COLO668 (cell line): ENCODE measurements around the gene SF3B2.
"Not testable (repeated sequence)": the region's sequence is repeated elsewhere in the genome, so short reads cannot be mapped to it uniquely, and the experiment has no call there.

Experiments used
- DNase-seq: peaks from one replicate; lab custom pipeline; 2025; ENCODE audit not compliant: unreplicated experiment; lab: John Stamatoyannopoulos, UW

Gene SF3B2

DNA sequence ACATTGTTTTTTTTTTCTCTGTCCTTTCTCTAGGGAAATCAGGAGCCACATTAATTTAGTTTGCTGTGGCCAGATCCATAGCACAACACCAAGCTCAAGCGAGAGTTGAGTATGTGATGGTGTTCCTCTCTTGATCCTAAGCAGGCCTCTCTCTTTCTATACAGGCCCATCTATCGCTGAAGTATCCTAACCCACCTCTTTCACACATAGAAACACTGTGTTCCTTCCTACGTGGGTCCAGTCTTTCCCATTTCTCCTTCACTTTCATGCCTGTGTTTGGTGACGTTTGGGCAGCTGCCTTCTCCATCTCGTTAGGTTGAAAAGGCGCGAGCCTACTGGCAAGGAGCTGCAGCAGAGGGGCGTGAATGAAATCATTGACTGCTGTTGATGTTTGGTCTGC lies 20.4 kb downstream of the SF3B2 start:
- no peak for DNase-seq

DNA sequence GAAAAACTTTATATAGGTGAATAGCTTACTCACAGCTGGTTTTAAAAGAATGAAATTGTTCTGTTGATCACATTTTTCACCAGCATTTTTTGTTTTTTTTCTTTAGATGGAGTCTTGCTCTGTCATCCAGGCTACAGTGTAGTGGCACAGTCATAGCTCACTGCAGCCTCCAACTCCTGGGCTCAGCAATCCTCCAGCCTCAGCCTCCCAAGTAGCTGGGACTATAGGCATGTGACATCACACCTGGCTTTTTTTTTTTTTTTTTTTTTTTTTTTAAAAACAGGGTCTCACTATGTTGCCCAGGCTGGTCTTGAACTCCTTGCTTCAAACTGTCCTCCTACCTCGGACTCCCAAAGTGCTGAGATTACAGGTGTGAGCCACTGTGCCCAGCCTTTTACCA lies 21.5 kb downstream of the SF3B2 start:
- no peak for DNase-seq

DNA sequence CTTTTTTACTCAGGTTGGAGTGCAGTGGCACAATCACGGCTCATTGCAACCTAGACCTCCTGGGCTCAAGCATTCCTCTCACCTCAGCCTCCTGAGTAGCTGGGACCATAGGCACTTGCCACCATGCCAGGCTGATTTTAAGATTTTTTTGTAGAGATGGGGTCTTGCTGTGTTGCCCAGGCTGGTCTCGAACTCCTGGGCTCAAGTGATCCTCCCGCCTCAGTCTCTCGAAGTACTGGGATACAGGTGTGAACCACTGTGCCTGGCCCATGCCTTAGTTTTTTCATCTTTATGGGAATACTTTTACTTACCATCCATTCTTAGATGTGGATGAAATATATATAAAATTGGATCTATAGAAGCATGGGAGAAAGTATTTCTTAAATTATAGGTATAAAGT lies 23.1 kb downstream of the SF3B2 start:
- no peak for DNase-seq

DNA sequence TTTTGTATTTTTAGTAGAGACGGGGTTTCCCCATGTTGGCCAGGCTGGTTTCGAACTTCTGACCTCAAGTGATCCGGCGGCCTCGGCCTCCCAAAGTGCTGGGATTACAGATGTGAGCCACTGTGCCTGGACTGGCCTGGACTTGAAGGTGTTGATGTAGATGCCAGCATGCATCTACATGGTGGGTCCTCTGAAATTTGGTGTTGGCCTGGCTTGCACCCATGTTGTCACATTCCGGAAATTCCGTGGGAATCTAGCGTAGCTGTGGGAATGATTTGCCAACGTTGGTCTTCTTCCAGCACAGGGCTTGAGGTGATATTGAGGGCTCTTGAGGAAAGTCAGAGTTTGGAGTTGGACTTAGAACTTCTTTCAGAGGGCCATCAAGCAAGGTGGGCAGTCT lies 24.4 kb downstream of the SF3B2 start:
- no peak for DNase-seq

DNA sequence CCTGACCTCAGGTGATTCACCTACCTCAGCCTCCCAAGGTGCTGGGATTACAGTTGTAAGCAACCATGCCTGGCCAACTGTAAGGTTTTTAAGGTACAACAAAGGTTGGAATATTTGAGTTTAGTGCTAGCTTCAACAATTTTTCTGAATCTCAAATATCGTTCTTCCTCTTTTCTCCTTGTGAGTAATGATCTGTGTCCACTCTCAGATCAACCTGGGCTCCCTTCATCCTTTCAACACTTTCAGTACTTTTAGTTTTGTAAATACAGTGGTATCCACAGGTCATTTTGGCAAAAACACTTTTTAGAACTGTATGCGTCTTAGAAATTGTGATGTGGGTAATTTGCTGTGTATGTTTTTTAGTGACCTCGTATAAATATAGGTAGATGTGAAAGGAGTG lies 25.8 kb downstream of the SF3B2 start:
- DNase-seq, result no peak

DNA sequence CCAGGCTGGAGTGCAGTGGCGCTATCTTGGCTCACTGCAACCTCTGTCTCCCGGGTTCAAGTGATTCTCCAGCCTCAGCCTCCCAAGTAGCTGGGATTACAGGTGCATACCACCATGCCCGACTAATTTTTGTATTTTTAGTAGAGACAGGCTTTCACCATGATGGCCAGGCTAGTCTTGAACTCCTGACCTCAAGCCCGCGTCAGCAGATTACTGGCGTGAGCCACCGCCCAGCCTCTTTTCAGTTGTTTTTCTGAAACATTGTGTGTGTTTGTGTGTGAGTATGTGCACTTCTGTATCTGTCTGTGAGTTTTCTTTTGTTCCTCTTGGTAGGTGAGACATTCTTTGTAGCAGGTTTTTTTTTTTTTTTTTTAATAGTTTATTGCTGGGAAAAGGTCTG lies 26.8 kb downstream of the SF3B2 start:
- not testable (repeated sequence) for DNase-seq

DNA sequence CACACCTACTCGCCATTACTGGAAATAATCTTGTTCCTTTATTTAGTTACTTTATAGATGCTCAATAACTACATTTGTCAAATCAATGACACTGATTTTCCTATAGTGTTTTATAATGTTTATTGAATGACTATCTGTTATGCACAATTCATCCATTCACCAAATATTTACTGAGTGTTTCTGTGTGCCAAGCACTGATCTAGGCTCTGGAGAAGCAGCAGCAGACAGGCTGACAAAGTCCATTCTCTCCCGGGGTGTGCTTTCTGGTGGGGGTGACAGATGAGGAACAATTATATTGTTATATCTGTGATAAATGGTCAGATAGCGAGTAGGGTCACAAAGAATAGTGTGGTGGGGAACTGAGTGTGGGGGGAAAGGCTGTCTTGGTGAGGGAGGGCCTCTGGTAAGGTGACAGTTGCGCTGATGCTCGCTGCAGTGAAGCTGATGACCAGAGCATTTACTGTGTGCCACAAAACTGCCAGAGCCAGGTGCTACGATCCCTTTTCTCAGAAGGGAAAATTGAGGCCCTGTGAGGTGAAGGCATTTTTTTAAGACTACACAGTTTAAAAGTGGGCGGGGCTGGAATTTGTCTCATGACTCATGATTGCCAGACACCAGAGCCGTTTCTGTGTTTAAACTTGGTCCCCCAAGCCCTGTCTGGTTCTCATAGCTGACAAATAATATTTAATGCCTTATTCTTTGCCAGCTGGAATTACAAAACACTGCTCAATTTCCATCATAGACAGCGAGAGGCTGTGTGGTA lies 28.1 kb downstream of the SF3B2 start:
- no peak for DNase-seq

DNA sequence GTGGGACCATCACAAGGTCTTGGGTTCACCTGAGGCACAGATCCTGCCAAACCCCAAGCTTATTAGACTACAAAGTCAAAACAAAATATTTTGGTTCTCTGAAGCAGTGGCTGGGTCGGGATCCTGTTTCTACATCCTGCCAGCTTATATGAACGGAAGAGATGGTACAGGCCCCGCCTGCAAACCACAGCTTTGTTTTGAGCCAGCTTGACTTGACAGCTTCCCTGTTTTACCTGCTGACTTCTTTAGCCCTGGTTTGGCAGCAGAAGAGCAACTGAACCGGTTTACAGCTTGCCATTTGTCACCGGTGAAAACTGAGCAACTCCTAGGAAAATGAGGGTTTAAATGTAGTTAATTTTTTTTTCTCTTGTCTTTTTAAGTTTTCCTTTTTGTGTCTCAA lies 29.3 kb downstream of the SF3B2 start:
- peak; percentile 64 for DNase-seq

DNA sequence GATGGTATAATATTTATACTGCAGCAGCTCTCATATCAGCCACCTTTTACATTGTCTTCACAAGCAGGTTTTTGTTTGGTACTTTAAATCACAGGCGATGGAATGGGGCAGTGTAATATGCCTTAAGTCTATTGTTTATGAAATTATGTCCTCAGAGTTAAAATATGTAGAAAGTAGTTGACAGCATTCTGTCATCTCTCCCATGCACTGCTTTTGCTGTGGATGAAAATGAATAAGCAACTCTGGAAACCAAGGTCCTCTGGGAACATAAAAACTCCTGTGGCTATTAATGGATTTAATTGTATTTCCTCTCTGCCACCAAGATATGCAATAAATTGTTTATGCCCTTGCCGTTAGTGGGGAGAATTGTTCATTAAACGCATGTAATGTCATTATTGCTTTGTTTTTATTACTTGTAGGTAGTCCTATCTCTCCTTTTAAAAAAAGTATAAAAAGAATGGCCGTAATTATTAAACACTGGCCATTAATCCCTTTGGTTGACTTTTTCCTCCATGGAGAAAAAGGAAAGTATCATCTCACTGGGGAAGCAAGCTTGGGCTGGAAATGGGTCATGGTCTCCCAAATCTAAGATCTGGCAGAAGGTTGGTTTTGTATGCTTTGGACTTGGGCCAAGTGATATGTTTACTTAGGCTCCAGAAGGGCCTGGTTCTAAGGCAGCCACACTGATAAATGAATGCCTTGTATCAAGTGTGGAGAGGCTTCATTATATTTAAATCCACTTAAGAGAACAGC lies 31.0 kb downstream of the SF3B2 start:
- peak; percentile 28 for DNase-seq

DNA sequence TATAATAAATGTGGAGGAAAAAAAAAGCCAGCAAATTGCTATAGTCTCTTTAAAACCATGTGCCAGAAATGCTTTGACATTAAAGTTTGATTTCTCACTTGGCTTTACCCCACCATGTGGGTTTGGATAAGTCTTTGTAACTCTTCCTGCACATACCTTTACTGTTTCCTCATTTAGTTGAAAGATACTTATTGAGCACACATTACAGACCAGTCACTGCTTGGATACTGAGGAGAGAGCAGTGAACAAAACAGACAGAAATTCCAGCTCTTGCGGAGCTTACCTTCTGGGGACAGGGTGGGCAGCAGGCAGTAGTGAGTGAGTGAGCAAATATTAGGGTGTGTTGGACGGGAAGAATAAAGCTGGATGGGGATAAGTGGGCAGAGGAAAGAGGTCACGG lies 31.6 kb downstream of the SF3B2 start:
- DNase-seq, result no peak

DNA sequence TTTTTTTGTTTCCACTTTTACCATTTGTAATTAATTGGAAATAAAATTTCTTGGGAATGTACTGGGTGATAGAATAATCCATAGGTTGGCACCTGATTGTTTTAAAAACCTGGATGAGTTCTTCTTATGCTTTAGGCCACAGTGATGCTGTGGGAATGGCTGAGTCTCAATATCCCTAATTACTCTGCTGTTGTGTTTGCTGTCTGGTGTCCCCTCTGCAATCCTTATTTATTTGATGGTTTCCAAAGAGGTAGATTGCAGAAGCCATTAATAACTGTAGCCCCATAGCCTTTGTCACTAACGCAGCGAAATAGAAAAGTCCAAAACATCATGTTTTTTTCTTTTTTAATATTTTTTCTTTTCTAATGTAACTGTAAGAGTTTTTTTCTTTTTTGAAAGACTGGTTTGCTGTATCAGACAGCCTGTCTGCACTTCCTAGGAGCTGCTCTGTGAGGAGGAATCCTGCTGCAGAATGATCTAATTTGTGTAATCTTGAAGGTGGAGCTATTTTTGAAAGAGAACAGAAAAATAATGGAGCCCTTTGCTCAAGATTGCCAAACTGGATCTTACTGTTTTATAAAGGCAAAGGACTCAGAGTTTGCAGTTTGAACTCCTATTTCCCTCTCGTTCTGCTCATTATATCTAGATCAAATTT lies 32.8 kb downstream of the SF3B2 start:
- no peak for DNase-seq

DNA sequence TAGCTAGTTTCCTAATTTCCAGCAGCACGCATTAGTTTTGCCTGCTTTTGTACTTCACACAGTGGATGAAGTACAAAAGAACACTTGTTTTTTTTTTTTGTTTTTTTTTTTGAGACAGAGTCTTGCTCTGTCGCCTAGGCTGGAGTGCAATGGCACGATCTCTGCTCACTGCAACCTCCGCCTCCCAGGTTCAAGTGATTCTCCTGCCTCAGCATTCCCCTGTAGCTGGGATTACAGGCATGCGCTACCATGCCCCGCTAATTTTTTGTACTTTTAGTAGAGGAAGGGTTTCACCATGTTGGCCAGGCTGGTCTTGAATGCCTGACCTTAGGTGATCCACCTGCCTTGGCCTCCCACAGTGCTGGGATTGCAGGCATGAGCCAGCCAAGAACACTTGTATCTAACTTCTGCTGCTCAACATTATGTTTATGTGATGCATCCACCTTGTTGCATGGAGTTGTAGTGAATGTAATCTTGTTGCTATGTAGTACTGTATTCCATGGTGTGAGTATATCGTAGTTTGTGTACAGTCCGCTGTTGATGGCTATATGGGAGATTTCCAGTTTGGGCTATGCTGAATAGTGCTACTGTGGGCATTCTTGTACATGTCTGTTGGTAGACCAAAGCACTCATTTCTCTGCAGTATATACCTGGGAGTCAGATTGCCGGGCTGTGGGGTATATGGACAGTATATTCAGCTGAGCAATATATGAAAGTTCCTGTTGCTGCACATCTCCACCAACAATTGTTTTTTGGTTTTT lies 35.2 kb downstream of the SF3B2 start:
- no peak for DNase-seq

DNA sequence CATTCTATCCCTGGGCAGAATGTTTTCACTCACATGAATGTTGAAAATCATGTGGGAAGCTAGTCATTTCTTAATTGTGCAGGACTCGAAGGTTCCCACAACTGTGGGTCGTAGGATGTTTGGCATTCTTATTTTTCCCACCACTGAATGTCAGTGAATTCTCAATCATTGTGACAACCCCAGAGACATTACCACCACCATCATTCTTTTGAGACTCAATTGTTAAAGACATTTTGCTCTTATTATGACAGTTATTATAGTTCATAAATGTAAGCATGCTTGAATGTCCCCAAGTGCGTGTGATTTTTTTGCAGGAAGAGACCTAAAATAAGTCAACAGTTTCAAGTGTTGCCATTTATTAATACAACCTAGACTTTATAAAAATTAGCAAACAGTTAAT lies 36.9 kb downstream of the SF3B2 start:
- no peak for DNase-seq

DNA sequence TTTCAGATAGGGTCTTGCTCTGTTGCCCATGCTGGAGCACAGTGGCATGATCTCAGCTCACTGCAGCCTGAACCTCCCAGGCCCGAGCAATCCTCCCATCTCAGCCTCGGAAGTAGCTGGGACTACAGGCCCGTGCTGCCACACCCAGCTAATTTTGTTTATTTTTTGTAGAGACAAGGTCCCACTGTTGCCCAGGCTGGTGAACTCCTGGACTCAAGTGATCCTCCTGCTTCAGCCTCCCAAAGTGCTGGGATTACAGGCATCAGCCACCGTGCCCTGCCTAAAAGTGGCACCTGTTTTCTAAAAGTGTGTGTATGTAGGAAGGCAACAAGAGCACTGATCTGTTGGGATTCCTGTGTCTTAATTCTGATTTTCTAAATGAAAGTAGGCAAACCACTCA lies 38.1 kb downstream of the SF3B2 start:
- no peak for DNase-seq

DNA sequence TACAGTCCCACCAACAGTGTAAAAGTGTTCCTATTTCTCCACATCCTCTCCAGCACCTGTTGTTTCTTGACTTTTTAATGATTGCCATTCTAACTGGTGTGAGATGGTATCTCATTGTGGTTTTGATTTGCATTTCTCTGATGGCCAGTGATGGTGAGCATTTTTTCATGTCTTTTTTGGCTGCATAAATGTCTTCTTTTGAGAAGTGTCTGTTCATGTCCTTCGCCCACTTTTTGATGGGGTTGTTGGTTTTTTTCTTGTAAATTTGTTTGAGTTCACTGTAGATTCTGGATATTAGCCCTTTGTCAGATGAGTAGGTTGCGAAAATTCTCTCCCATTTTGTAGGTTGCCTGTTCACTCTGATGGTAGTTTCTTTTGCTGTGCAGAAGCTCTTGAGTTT lies 40.0 kb downstream of the SF3B2 start:
- DNase-seq, result not testable (repeated sequence)

DNA sequence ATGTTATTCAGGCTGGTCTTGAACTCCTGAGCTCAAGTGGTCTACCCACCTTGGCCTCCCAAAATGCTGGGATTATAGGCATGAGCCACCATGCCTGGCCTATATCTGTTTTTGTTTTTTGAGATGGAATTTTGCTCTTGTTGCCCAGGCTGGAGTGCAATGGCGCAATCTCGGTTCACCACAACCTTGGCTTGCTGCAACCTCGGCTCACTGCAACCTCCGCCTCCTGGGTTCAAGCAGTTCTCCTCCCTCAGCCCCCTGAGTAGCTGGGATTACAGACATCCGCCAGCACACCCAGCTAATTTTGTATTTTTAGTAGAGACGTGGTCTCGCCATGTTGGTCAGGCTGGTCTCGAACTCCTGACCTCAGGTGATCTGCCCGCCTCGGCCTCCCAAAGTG lies 47.6 kb downstream of the SF3B2 start:
- DNase-seq, result not testable (repeated sequence)

DNA sequence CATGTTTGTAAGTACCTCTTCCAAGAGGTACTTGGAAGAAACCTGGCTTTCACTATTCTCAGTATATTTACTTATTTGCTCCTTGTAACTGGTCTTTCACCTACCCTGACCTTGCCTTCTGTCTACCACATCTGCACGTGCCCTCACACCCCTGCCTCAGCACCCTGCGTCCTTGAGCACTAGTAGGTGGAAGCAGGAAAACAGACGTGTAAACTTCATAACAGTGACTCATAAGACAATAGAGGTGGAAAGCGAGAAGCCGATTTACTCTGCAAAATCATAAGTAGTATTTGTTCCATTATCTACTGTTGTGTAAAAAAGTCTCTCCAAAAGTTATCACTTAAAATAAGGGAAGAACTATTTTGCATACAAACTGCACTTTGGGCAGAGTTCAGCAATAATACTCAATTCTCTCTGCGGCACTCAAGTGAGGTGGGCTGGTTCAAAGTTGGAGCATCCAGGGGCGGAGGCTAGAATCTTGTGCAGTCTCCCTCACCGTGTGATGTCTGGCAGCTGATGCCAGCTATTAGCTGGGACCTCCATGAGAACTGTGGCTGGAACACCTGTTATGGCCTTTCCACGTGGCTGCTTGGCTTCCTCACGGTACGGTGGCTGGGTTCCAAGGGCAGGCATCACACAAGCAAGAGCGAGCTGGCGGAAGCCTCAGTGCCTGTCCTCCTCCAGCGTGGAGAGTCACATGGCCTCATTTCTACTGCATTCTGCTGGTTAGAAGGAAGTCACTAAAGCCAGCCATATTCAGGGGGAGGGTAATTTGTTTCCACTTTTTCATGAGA lies 48.3 kb downstream of the SF3B2 start:
- peak; percentile 18 for DNase-seq

DNA sequence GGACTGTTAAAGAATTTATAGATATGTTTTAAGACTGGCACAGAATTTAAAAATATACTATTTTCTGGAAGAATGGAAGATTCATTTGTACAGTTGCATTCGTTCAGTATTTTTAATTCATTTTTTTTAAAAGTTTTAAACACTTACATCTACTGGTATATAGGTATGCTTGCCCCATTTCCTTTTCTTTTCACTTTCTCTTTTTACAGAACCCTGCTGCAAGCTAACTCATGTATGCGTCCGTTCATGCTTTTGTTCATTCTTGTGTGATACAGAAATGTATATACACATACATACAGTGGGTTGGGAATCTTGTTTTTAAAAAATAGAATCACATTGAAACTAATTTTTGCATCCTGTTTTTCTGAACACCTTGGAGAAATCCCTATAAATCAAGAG lies 48.9 kb downstream of the SF3B2 start:
- no peak for DNase-seq

DNA sequence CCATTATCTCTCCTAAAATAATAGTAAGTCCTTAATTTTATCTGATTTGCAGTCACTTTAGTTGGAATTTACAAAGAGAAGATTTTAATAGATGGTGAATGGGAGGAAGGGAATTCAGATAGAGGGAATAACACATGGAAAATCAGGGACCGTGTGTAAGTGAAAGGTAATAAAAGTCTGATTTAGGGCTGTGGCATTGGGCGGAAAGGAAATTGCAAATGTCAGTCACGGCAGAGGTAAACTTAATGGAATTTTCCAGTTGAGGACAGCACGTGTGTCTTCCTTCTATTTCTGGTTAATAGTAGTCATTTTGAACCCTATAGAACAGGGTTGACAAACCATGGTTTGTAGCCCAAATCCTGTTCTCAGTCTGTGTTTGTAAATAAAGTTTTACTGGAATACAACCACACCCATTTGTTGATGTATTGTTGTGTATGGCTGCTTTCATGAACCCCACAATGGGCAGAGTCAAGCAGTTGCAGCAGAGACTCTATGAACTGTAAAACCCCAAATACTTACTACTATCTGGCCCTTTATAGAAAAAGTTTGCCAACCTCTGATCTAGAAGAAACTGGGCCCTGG lies 52.0 kb downstream of the SF3B2 start:
- no peak for DNase-seq
